GM18502 (cell line): ENCODE results near the gene EVPL.
"Not testable (repeated sequence)": the region's sequence is repeated elsewhere in the genome, so short reads cannot be mapped to it uniquely, and the experiment has no call there.

Source experiments
- ATAC-seq: cut with Tn5 transposase; IDR thresholded peaks from one replicate; pipeline ENCODE4 v1.9.1; 2021; ENCODE audit warnings: mild to moderate bottlenecking; ENCODE audit not compliant: unreplicated experiment, poor library complexity

Gene EVPL

GRCh38 chr17:75975187-75975586 is 51.9 kb downstream of the EVPL start:
- not testable (repeated sequence) for ATAC-seq

GRCh38 chr17:75970626-75971025 is 56.5 kb downstream of the EVPL start:
- no peak for ATAC-seq

DNA sequence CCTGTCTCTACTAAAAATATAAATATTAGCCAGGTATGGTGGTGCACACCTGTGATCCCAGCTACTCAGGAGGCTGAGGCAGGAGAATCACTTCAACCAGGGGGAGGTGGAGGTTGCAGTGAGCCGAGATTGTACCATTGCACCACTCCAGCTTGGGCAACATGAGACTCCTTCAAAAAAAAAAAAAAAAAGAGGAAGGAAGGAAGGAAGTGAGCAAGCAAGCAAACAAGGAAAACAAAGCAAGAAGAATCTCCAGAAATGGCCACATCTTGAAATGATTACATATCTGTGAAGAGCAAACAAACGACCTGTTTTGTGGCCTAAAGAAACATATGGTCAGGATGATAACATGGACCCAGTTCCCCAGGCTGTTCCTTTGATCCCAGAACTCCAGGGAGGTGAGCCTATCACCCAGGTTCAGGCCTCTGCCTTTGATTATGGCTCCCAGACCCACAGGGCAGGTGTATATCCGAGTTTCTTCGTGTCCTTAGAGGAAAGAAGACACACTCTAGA is 57.0 kb downstream of the EVPL start:
- no peak for ATAC-seq

GRCh38 chr17:75969044-75969443 is 58.1 kb downstream of the EVPL start:
- not testable (repeated sequence) for ATAC-seq

GRCh38 chr17:75965468-75965867 is 61.6 kb downstream of the EVPL start:
- no peak for ATAC-seq

GRCh38 chr17:75959839-75960511 is 67.1 kb downstream of the EVPL start:
- no peak for ATAC-seq

DNA sequence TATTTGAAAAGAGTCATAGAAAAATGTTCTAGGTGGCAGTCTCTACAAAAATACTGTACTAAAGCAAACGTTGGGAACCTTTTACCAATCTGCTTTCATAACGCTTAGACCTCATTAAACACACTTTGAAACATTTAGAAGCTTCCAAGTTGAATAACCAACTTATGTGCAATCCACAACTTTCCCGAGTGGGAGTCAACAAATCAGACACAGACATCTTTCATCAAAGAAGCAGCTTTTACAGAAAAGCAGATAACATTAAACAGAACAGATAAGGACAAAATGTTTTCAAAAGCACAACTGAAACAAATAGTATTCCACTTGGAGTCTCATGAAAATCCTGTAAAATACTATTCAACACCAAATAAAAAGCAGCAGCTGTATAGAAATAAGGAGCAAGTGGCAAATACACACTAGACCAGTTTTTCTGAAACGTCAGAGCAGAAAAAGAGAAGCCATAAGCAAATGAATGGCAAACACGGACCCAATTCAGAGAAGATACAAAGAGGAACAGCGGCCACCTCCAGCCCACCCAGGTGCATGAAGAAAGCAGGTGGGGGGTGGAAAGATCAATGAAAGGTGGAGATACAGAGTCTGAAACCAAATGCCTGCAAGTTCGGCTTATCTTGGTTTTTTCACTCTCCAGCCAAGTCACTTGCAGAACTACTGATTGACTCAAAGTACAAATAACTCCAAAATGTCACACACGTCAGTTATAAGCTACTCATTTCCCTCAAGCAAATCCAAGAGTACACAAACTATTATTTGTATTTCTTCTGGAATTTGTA is 67.9 kb downstream of the EVPL start:
- no peak for ATAC-seq
